Testis (tissue), 3 donors: ENCODE data around the gene DGKD. TPM values are rescaled to one million over a fixed set of nuclear protein-coding genes. Genes with fewer than 3 reads are reported as not detected.
"Not testable (repeated sequence)": the region's sequence is repeated elsewhere in the genome, so short reads cannot be mapped to it uniquely, and the experiment has no call there.

Source experiments
- DNase-seq: peaks from one replicate; pipeline ENCODE4 v3.0.0-alpha.2; 2019
- H3K27ac ChIP-seq, 2 donors: fragments of 200-600 bp; sonication (generic); one replicate each; pipeline ENCODE4 v1.5.1; 2019
- H3K27me3 ChIP-seq: fragments of 200-600 bp; sonication (generic); one replicate; pipeline ENCODE4 v1.5.1; 2019
- H3K36me3 ChIP-seq: fragments of 200-600 bp; sonication (generic); one replicate; pipeline ENCODE4 v1.5.1; 2017; ENCODE audit warnings: low read depth; ENCODE audit errors: missing control alignments
- H3K4me1 ChIP-seq: fragments of 200-600 bp; sonication (generic); one replicate; pipeline ENCODE4 v1.5.1; 2019
- H3K4me3 ChIP-seq, 2 donors: fragments of 200-600 bp; sonication (generic); one replicate each; pipeline ENCODE4 v1.5.1; 2017 to 2019
- H3K9me3 ChIP-seq: fragments of 200-600 bp; sonication (generic); one replicate; pipeline ENCODE4 v1.5.1; 2017
- POLR2A ChIP-seq: fragments of 450-650 bp; IDR thresholded peaks from one replicate; pipeline ENCODE4 v1.6.1; 2017; ENCODE audit warnings: antibody characterized with exemption, mild to moderate bottlenecking, moderate library complexity
- WGBS, 2 donors: methylation state at CpG; one replicate each; pipeline ENCODE4 v1.1.5; 2018; 5-methylcytosine and 5-hydroxymethylcytosine counted together
- intact Hi-C: fragments of 100-400 bp; cut with DNase I; formaldehyde crosslinking; loops from one replicate; pipeline ENCODE4 v1.15.1; 2023; ENCODE audit warnings: low total_unique reads
- polyA plus RNA-seq: library from polyadenylated mRNA; stranded (reverse); fragments of 350-450 nt; fragmentation: Illumina TruSeq; extraction: RNeasy Lipid Tissue Mini Kit (QIAGEN cat#74804); gene quantifications from one replicate; pipeline ENCODE4 v1.2.3, GENCODE V29; 2014; ENCODE audit warnings: low read depth, low replicate concordance; ENCODE audit not compliant: insufficient read depth
- total RNA-seq, 2 donors: library from RNA; depleted of rRNA; stranded (reverse); fragments of >200 nt; gene quantifications; one replicate each; pipeline ENCODE4 v1.2.3, GENCODE V29; 2016
- TF ChIP-seq, protein P1 (sequence below), 3 experiments: fragments of 450-650 bp in 2 of 3; fragments of 200-600 bp in 1 of 3; sonication (generic) in 1 of 3; IDR thresholded peaks; one replicate each; pipeline ENCODE4 v1.5.1; 2016 to 2019; ENCODE audit warnings: antibody characterized with exemption in 3 of 3, mild to moderate bottlenecking in 2 of 3, moderate library complexity in 1 of 3

The DGKD gene
- total and polyA plus RNA-seq, 3 donors from 2014 or later = 65.1 to 80.1 (median 66.7) TPM

DNA sequence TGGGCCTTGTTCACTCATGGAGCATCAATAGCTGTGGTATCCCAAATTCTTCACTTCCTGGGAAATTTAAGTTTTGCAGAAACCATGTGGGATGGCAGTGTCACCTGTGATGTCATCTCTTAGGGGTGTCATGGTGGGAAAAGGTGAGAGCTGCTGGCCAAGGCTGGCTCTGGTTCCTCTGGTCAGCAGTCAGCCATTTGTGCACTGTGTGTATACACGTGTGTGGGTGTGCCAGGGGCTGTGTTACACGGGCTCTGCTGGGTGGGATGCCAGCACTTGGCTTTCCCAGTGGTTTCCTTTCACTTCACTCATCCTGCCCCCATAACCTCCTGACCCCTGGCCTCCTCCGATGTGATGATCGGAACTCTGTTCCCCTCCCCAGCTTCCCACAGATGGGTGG, 25.4 kb upstream of the DGKD start:
- Histone ChIP-seq H3K36me3 (no peaks in the 10 kb centered on the region), H3K4me1 (no peaks in the 10 kb centered on the region), H3K27me3 (no peaks in the 10 kb centered on the region), H3K27ac (no peak overlapping the region), H3K9me3 (no peaks in the 10 kb centered on the region), H3K4me3 (no peak overlapping the region)
- WGBS, 2 donors = 68 to 86% methylated on average over 4 of the region's 4 CpGs
- DNase-seq = no peak
- intact Hi-C loops = no loop called here
- TF ChIP-seq, protein P1, sequence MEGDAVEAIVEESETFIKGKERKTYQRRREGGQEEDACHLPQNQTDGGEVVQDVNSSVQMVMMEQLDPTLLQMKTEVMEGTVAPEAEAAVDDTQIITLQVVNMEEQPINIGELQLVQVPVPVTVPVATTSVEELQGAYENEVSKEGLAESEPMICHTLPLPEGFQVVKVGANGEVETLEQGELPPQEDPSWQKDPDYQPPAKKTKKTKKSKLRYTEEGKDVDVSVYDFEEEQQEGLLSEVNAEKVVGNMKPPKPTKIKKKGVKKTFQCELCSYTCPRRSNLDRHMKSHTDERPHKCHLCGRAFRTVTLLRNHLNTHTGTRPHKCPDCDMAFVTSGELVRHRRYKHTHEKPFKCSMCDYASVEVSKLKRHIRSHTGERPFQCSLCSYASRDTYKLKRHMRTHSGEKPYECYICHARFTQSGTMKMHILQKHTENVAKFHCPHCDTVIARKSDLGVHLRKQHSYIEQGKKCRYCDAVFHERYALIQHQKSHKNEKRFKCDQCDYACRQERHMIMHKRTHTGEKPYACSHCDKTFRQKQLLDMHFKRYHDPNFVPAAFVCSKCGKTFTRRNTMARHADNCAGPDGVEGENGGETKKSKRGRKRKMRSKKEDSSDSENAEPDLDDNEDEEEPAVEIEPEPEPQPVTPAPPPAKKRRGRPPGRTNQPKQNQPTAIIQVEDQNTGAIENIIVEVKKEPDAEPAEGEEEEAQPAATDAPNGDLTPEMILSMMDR (IDR thresholded peaks at IDR 0.05) = no peak
- no peak for TF ChIP-seq POLR2A

DNA sequence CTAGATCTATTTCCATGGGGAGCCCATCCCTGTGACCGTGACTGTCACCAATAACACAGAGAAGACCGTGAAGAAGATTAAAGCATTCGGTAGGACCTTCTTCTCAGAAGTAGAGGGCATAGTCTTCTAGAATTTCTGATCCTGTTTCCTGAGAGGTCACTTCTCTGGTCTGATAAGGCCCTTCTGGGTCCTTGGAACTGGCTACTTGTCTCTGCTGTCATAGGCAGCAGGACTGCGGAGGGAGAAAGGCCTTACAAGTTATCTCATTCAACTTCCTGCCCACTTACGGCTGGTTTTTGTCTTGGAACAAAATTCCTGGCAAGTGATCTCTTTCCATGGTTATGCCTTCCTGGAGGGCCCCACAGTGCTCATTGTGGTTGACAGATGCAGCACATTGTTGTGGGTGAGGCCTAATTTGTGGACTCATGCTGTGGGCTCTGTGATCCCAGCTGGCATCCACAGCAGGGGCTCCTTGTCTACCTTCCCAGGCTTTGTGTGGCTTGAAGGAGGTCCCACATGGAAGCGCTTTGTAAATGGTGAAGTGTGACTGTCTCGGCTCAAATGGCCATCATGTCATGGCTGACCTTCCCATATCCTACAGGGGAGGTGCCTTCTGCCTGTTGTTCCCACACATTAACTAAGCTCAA, 24.7 kb upstream of the DGKD start:
- TF ChIP-seq, protein P1 (IDR thresholded peaks at IDR 0.05) = no peak
- TF ChIP-seq POLR2A = no peak
- Histone ChIP-seq H3K36me3 (no peaks in the 10 kb centered on the region), H3K4me1 (no peaks in the 10 kb centered on the region), H3K27ac (no peak overlapping the region), H3K4me3 (no peak overlapping the region), H3K27me3 (no peaks in the 10 kb centered on the region), H3K9me3 (no peaks in the 10 kb centered on the region)
- DNase-seq = no peak
- WGBS, 2 donors = 70 to 76% methylated on average over 7 of the region's 7 CpGs
- intact Hi-C loops = no loop called here

DNA sequence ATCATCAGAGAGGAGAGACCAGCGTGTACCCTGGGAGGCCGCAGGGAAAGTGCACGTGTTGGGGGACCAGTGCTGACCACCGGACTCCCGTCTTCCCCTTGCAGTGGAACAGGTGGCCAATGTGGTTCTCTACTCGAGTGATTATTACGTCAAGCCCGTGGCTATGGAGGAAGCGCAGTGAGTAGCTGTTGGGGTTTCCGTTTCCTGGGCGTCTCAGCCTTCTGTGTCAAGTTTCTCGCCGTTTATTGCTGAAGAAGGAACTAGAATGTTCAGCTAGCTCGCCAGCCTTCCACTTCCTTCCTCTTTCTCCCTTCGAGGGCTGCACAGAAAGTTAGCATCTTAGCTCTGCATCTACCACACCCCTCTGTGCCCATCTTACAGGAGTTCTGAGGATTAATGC, 22.8 kb upstream of the DGKD start:
- Histone ChIP-seq H3K36me3 (no peaks in the 10 kb centered on the region), H3K9me3 (no peaks in the 10 kb centered on the region), H3K4me1 (no peaks in the 10 kb centered on the region), H3K4me3 (no peak overlapping the region), H3K27ac (no peak overlapping the region), H3K27me3 (no peaks in the 10 kb centered on the region)
- DNase-seq = peak; percentile 66
- WGBS, 2 donors = 67 to 83% methylated on average over 15 of the region's 15 CpGs
- intact Hi-C loops = no loop called here
- TF ChIP-seq, protein P1 (IDR thresholded peaks at IDR 0.05) = no peak
- no peak for TF ChIP-seq POLR2A

DNA sequence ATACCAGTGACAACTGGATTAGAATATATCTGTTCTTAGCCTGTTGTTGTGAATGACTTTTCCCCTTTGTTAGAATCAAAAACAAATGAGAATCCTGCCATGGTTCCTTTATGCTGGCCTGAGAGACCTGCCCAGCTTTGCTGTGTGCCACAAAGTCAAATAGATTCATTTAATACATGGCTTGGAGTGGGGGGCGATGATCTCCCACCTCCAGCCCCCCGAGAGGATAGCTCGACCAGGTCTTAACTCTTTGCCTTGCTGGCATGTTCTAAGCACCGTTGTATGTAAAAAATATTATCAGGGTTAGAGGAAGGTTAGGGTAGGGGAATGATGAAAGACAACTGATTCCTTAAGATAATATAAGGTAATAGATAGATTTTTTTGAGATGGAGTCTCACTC, 22.2 kb upstream of the DGKD start:
- Histone ChIP-seq H3K27me3 (no peaks in the 10 kb centered on the region), H3K4me1 (no peaks in the 10 kb centered on the region), H3K4me3 (no peak overlapping the region), H3K9me3 (no peaks in the 10 kb centered on the region), H3K36me3 (no peaks in the 10 kb centered on the region), H3K27ac (peak overlapping the region in 1 of 2 donors; percentile 58)
- TF ChIP-seq, protein P1 (IDR thresholded peaks at IDR 0.05) = no peak
- no peak for TF ChIP-seq POLR2A
- intact Hi-C loops = no loop called here
- DNase-seq = no peak
- WGBS, 2 donors = 85 to 87% methylated on average over 4 of the region's 4 CpGs

DNA sequence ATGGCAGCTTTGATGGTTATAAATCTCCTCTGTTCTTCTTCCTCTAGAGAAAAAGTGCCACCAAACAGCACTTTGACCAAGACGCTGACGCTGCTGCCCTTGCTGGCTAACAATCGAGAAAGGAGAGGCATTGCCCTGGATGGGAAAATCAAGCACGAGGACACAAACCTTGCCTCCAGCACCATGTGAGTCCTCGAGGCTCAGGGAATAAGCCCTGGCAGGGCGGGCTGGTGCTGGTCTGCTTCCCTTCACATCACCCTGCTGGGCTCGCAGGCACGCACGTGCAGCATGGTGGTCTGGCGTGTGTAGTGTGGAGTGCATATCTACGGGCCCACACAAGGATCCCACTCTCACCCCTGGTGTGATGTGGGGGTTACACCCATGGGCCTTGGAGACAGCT, 19.4 kb upstream of the DGKD start:
- TF ChIP-seq POLR2A = no peak
- Histone ChIP-seq H3K9me3 (no peaks in the 10 kb centered on the region), H3K4me1 (no peaks in the 10 kb centered on the region), H3K4me3 (no peak overlapping the region), H3K27ac (no peak overlapping the region), H3K27me3 (no peaks in the 10 kb centered on the region), H3K36me3 (no peaks in the 10 kb centered on the region)
- 93 to 97% methylated on average over 4 to 11 of the region's 11 CpGs for WGBS, 2 donors
- DNase-seq = no peak
- intact Hi-C loops = no loop called here

DNA sequence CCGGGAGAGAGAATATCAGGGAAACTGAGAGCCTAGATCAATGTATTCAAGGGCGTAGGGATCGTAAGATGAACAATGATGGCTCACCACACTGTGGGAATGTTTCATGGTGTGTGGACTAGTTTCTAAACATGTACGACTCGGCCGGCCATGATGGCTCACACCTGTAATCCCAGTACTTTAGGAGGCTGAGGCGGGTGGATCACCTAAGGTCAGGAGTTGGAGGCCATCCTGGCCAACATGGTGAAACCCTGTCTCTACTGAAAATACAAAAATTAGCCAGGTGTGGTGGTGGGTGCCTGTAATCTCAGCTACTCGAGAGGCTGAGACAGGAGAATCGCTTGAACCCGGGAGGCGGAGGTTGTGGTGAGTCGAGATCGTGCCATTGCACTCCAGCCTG, 18.2 kb upstream of the DGKD start:
- intact Hi-C loops, H3K4me1 ChIP-seq, H3K36me3 ChIP-seq, H3K4me3 ChIP-seq, DNase-seq, H3K27ac ChIP-seq, H3K9me3 ChIP-seq, H3K27me3 ChIP-seq: not testable (repeated sequence)
- 93 to 94% methylated on average over 13 of the region's 13 CpGs for WGBS, 2 donors
